ENCODE results near the gene SMG1.
"Not testable (repeated sequence)": the region's sequence is repeated elsewhere in the genome, so short reads cannot be mapped to it uniquely, and the experiment has no call there.

GRCh38 chr16:18762713-18763112 lies 163.5 kb downstream of the SMG1 start:
- not testable (repeated sequence) for TF ChIP-seq EZH2 (IDR thresholded peaks at IDR 0.05; ENCODE audit: borderline replicate concordance, low read length); CTCF (IDR thresholded peaks at IDR 0.05; ENCODE audit: low read length)

All from OCI-LY1 (cell line).